Adrenal gland (tissue), 12 donors: ENCODE measurements around the gene GPRIN1. TPM values are rescaled to one million over a fixed set of nuclear protein-coding genes. Genes with fewer than 3 reads are reported as not detected.
"Not testable (repeated sequence)": the region's sequence is repeated elsewhere in the genome, so short reads cannot be mapped to it uniquely, and the experiment has no call there.

ENCODE experiments used
- DNase-seq, 7 donors: peaks; one replicate each; pipeline ENCODE4 v3.0.0-alpha.2; 2019 to 2020
- H3K27ac ChIP-seq, 5 donors: fragments of 200-600 bp; sonication (generic) in 4 of 5; 1 replicate in 3 of 5; 2 replicates in 2 of 5; pipeline versions ENCODE4 v1.5.1 to v1.8.0; 2016 to 2020; ENCODE audit warnings: mild to moderate bottlenecking in 1 of 5
- H3K27me3 ChIP-seq: fragments of 200-600 bp; 2 replicates; pipeline ENCODE4 v1.8.0; 2021
- H3K36me3 ChIP-seq, 2 donors: fragments of 200-600 bp; replicated peaks in 1 of 2; 1 replicate in 1 of 2; 2 replicates in 1 of 2; pipeline versions ENCODE4 v1.5.1 to v1.8.0; 2018 to 2022
- H3K4me1 ChIP-seq, 2 donors: fragments of 200-600 bp; replicated peaks in 1 of 2; 1 replicate in 1 of 2; 2 replicates in 1 of 2; pipeline versions ENCODE4 v1.5.1 to v1.8.0; 2018 to 2021
- H3K4me3 ChIP-seq, 4 donors: fragments of 200-600 bp; sonication (generic) in 3 of 4; one replicate each; pipeline ENCODE4 v1.5.1; 2016 to 2018
- H3K9me3 ChIP-seq, 3 donors: fragments of 200-600 bp; sonication (generic) in 1 of 3; replicated peaks in 1 of 3; 1 replicate in 2 of 3; 2 replicates in 1 of 3; pipeline versions ENCODE4 v1.5.1 to v1.8.0; 2016 to 2021
- POLR2A ChIP-seq, 2 donors: fragments of 450-650 bp; IDR thresholded peaks; one replicate each; pipeline ENCODE4 v1.6.1; 2017; ENCODE audit warnings: antibody characterized with exemption in 2 of 2, mild to moderate bottlenecking in 2 of 2, moderate library complexity in 1 of 2
- WGBS, 4 donors: extraction: QIAGEN DNeasy Blood & Tissue Kit in 2 of 4; methylation state at CpG; one replicate each; pipeline versions ENCODE4 v1.1.5 to v1.1.7; 2013 to 2017; 5-methylcytosine and 5-hydroxymethylcytosine counted together
- intact Hi-C, 2 donors: fragments of 100-400 bp; cut with DNase I; formaldehyde crosslinking; loops; one replicate each; pipeline versions ENCODE4 v1.14.1 to v1.15.0; 2022 to 2023
- polyA plus RNA-seq, 3 donors: library from polyadenylated mRNA; stranded (reverse); fragments of 200-250 nt in 2 of 3; fragments of 350-450 nt in 1 of 3; fragmentation: Illumina TruSeq in 1 of 3; extraction: RNeasy Lipid Tissue Mini Kit (QIAGEN cat#74804) in 1 of 3; gene quantifications; one replicate each; pipeline ENCODE4 v1.2.3, GENCODE V29; 2013 to 2014
- total RNA-seq, 9 donors: library from RNA; depleted of rRNA in 4 of 9; stranded (reverse); fragments of >200 nt in 4 of 9; fragments of 120-200 nt in 1 of 9; fragmentation: NEBNext Ultra II Directional in 1 of 9; extraction: Animal tissue kit (Norgen Biotek cat#: 25700) in 1 of 9; gene quantifications; one replicate each; pipeline versions ENCODE4 v1.1.0 to v1.2.4, GENCODE V29; 2013 to 2023
- TF ChIP-seq, protein P1 (sequence below), 6 experiments: fragments of 450-650 bp in 4 of 6; fragments of 200-600 bp in 2 of 6; sonication (generic) in 1 of 6; IDR thresholded peaks; 1 replicate in 5 of 6; 2 replicates in 1 of 6; pipeline versions ENCODE4 v1.5.1 to v1.8.0; 2016 to 2021; ENCODE audit warnings: antibody characterized with exemption in 6 of 6, mild to moderate bottlenecking in 2 of 6, moderate library complexity in 1 of 6
- donor health status: healthy with polysubstance abuse.
- donor health status: Bipolar disorder and iron deficiency.
- donor health status: DM: yes; HTN: yes; CAD: no.
- donor health status: DM: no; HTN: no; CAD: no.
- donor health status: DM: no; HTN: no; CAD: no.
- donor health status: DM: yes; HTN: yes; CAD: no.

Gene GPRIN1
- total and polyA plus RNA-seq, 12 donors, result 0.42 to 4.0 (median 1.4) TPM

DNA sequence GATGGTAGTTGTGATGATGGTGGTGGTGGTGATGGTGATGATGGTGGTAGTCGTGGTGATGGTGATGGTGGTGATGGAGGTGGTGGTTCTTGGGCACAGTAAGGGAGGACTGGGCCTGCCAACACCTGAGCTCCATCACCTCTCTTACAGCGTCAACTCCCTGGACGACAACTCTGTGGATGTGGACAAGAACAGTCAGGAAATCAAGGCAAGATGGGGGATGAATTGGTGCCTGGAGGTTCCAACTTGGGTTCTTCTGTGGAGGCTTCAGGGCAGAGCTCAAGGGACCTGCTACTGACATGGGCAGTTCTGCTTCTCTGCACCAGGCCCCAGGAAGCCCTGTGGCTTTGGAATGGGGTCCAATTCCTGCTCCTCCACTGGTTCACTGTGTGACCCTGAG, 17.4 kb downstream of the GPRIN1 start:
- no peaks in the 10 kb centered on the region for H3K36me3 ChIP-seq
- H3K9me3 ChIP-seq, result no peaks in the 10 kb centered on the region
- H3K4me3 ChIP-seq, result no peak overlapping the region
- 83 to 96% (median 89%) methylated on average over 3 of the region's 3 CpGs for WGBS, 4 donors
- no peak for DNase-seq
- intact Hi-C loops, result no loop called here
- H3K4me1 ChIP-seq, result no peaks in the 10 kb centered on the region
- H3K27ac ChIP-seq, result no peak overlapping the region
- no peaks in the 10 kb centered on the region for H3K27me3 ChIP-seq
- TF ChIP-seq, protein P1, sequence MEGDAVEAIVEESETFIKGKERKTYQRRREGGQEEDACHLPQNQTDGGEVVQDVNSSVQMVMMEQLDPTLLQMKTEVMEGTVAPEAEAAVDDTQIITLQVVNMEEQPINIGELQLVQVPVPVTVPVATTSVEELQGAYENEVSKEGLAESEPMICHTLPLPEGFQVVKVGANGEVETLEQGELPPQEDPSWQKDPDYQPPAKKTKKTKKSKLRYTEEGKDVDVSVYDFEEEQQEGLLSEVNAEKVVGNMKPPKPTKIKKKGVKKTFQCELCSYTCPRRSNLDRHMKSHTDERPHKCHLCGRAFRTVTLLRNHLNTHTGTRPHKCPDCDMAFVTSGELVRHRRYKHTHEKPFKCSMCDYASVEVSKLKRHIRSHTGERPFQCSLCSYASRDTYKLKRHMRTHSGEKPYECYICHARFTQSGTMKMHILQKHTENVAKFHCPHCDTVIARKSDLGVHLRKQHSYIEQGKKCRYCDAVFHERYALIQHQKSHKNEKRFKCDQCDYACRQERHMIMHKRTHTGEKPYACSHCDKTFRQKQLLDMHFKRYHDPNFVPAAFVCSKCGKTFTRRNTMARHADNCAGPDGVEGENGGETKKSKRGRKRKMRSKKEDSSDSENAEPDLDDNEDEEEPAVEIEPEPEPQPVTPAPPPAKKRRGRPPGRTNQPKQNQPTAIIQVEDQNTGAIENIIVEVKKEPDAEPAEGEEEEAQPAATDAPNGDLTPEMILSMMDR (IDR thresholded peaks at IDR 0.05), result no peak
- TF ChIP-seq POLR2A (IDR thresholded peaks at IDR 0.05), result no peak

DNA sequence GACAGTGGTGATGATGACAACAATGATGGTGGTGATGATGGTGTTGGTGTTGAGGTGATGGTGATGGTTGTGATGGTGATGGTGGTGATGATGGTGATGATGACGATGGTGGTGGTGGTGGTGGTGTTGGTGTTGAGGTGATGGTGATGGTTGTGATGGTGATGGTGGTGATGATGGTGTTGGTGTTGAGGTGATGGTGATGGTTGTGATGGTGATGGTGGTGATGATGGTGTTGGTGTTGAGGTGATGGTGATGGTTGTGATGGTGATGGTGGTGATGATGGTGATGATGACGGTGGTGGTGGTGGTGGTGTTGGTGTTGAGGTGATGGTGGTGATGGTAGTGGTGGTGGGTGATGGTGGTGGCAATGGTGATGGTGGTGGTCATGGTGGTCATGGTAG, 18.3 kb downstream of the GPRIN1 start:
- 15 to 75% (median 42%) methylated on average over 2 of the region's 2 CpGs for WGBS, 4 donors
- H3K9me3 ChIP-seq, H3K4me1 ChIP-seq, H3K36me3 ChIP-seq, H3K4me3 ChIP-seq, H3K27ac ChIP-seq, intact Hi-C loops, DNase-seq, H3K27me3 ChIP-seq: not testable (repeated sequence)

DNA sequence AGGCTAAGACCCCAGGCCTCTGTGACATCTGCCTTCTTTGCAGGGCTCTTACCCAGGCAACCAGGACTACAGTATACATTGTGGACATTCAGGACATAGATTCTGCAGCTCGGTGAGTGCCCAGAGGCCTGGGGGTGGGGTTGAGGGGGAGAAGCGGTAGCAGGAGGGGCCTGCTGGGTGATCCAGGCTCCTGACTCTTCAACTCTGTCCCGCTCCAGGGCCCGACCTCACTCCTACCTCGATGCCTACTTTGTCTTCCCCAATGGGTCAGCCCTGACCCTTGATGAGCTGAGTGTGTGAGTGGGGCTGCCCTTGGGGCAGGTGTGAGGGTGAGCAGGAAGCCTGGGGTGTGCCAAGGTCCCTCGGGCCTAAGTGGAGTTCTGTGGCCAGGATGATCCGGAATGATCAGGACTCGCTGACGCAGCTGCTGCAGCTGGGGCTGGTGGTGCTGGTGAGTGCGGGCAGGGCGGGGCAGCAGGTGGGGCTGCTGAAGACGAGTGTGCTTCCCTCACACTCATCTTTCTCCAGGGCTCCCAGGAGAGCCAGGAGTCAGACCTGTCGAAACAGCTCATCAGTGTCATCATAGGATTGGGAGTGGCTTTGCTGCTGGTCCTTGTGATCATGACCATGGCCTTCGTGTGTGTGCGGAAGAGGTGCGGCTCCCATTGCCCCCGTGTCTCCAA, 19.8 kb downstream of the GPRIN1 start:
- no peak for DNase-seq
- Histone ChIP-seq H3K4me1 (no peaks in the 10 kb centered on the region), H3K27ac (no peak overlapping the region), H3K4me3 (no peak overlapping the region), H3K9me3 (no peaks in the 10 kb centered on the region), H3K36me3 (no peaks in the 10 kb centered on the region), H3K27me3 (no peaks in the 10 kb centered on the region)
- intact Hi-C loops, result no loop called here
- no peak for TF ChIP-seq POLR2A (IDR thresholded peaks at IDR 0.05)
- TF ChIP-seq, protein P1 (IDR thresholded peaks at IDR 0.05), result no peak
- WGBS, 4 donors, result 85 to 88% (median 86%) methylated on average over 15 to 17 of the region's 17 CpGs; no CpG with 5 or more reads in 1 of the 4 donors

DNA sequence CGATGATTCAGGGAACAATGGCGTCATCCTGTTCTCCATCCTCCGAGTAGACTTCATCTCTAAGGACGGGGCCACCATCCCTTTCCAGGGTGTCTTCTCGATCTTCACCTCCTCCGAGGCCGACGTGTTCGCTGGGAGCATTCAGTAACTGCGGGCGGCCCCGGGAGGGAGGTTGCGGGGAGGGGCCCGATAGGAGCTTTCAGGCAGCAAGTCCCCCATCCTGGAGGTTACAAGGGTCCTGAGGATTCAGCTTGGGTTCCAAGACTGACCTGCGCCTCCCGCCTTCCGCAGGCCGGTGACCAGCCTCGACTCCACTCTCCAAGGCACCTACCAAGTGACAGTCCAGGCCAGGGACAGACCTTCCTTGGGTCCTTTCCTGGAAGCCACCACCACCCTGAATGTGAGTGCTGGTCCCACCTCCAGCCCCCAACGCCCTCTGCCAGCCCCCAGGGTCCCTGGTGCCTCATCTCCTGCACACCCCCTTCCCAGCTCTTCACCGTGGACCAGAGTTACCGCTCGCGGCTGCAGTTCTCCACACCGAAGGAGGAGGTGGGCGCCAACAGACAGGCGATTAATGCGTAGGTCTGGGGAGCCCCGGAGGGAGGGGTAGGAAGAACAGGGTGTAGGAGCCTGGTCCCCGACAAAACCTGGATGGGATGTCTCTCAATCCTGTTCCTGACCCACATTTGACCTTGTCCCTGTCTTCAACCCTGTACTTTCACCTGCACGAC, 20.8 kb downstream of the GPRIN1 start:
- intact Hi-C loops, result no loop called here
- H3K9me3 ChIP-seq, result no peaks in the 10 kb centered on the region
- no peaks in the 10 kb centered on the region for H3K4me1 ChIP-seq
- H3K27ac ChIP-seq, result no peak overlapping the region
- no peaks in the 10 kb centered on the region for H3K36me3 ChIP-seq
- no peak overlapping the region for H3K4me3 ChIP-seq
- DNase-seq, result no peak
- no peak for TF ChIP-seq POLR2A (IDR thresholded peaks at IDR 0.05)
- TF ChIP-seq, protein P1 (IDR thresholded peaks at IDR 0.05), result no peak
- H3K27me3 ChIP-seq, result no peaks in the 10 kb centered on the region
- 86 to 92% (median 89%) methylated on average over 18 to 31 of the region's 31 CpGs for WGBS, 4 donors
